GM23248 (cell line): ENCODE results near the gene PREP. TPM values are rescaled to one million over a fixed set of nuclear protein-coding genes. Genes with fewer than 3 reads are reported as not detected.

Experiments
- DNase-seq: peaks from one replicate; pipeline ENCODE4 v3.0.0-alpha.2; 2015
- H2AFZ ChIP-seq: fragments of 200-600 bp; sonication (generic); 2 replicates; pipeline ENCODE4 v1.6.1; 2016; ENCODE audit warnings: antibody characterized with exemption
- H3F3A ChIP-seq: fragments of 200-600 bp; sonication (generic); 2 replicates; pipeline ENCODE4 v1.6.1; 2016; ENCODE audit warnings: mild to moderate bottlenecking, antibody characterized with exemption, mixed run types; ENCODE audit not compliant: insufficient read depth
- H3K27ac ChIP-seq: fragments of 200-600 bp; sonication (generic); 2 replicates; pipeline ENCODE4 v1.5.1; 2016; ENCODE audit warnings: mild to moderate bottlenecking
- H3K27me3 ChIP-seq: fragments of 200-600 bp; sonication (generic); replicated peaks from 2 replicates; pipeline ENCODE4 v1.6.1; 2016; ENCODE audit warnings: mild to moderate bottlenecking; ENCODE audit not compliant: insufficient read depth
- H3K36me3 ChIP-seq: fragments of 200-600 bp; sonication (generic); 2 replicates; pipeline ENCODE4 v1.6.1; 2016; ENCODE audit warnings: low read depth, mild to moderate bottlenecking
- H3K4me1 ChIP-seq: fragments of 200-600 bp; sonication (generic); 2 replicates; pipeline ENCODE4 v1.6.1; 2016; ENCODE audit warnings: mild to moderate bottlenecking; ENCODE audit not compliant: insufficient read depth
- H3K4me2 ChIP-seq: fragments of 200-600 bp; sonication (generic); one replicate; pipeline ENCODE4 v1.6.1; 2016; ENCODE audit warnings: mild to moderate bottlenecking; ENCODE audit not compliant: unreplicated experiment
- H3K4me3 ChIP-seq: fragments of 200-600 bp; sonication (generic); 2 replicates; pipeline ENCODE4 v1.5.1; 2016; ENCODE audit warnings: mild to moderate bottlenecking
- H3K79me2 ChIP-seq: fragments of 200-600 bp; sonication (generic); 2 replicates; pipeline ENCODE4 v1.6.1; 2016; ENCODE audit warnings: mild to moderate bottlenecking; ENCODE audit not compliant: insufficient read depth
- H3K9ac ChIP-seq: fragments of 200-600 bp; sonication (generic); 2 replicates; pipeline ENCODE4 v1.6.1; 2016; ENCODE audit warnings: mild to moderate bottlenecking
- H3K9me2 ChIP-seq: fragments of 200-600 bp; sonication (generic); 2 replicates; pipeline ENCODE4 v1.6.1; 2016; ENCODE audit warnings: mixed run types, mild to moderate bottlenecking, moderate library complexity; ENCODE audit not compliant: insufficient read depth
- H3K9me3 ChIP-seq: fragments of 200-600 bp; sonication (generic); one replicate; pipeline ENCODE4 v1.6.1; 2017; ENCODE audit warnings: low read depth
- H4K20me1 ChIP-seq: fragments of 200-600 bp; sonication (generic); 2 replicates; pipeline ENCODE4 v1.6.0; 2016; ENCODE audit not compliant: insufficient read depth
- EZH2 ChIP-seq: fragments of 200-600 bp; sonication (generic); IDR thresholded peaks from 2 replicates; pipeline ENCODE4 v1.6.1; 2018; ENCODE audit warnings: antibody characterized with exemption, mild to moderate bottlenecking; ENCODE audit not compliant: insufficient read depth, poor library complexity, severe bottlenecking
- EZH2phosphoT487 ChIP-seq: fragments of 200-600 bp; sonication (generic); IDR thresholded peaks from 2 replicates; pipeline ENCODE4 v1.6.1; 2018; ENCODE audit warnings: antibody characterized with exemption, moderate library complexity, mild to moderate bottlenecking, low read depth; ENCODE audit not compliant: insufficient read depth
- WGBS, 2 experiments: methylation state at CpG; one replicate each; pipeline ENCODE4 v1.1.6; 2015 to 2017; ENCODE audit warnings: low lambda C conversion rate in 2 of 2, low coverage in 1 of 2; ENCODE audit errors: missing lambda C conversion rate in 2 of 2; 5-methylcytosine and 5-hydroxymethylcytosine counted together
- in situ Hi-C: fragments of 300-500 bp; cut with MboI; formaldehyde crosslinking; loops from 2 replicates; pipeline ENCODE4 v1.15.0; 2020
- polyA plus RNA-seq: library from polyadenylated mRNA; unstranded; fragments of >200 nt; fragmentation: Nextera tagmentation; extraction: Ambion mirVana; gene quantifications from 2 replicates; pipeline ENCODE4 v1.2.1, GENCODE V29; 2016
- total RNA-seq: library from RNA; depleted of rRNA; stranded (reverse); fragments of >200 nt; shearing (Covaris generic); gene quantifications from 2 replicates; pipeline ENCODE4 v1.2.3, GENCODE V29; 2014

The PREP gene
- total and polyA plus RNA-seq, 2 experiments from 2014 or later: 18.9 to 37.9 TPM

- Histone ChIP-seq H3K4me2 (no peak overlapping the region), H2AFZ (no peak overlapping the region), H3K9ac (no peak overlapping the region), H3K36me3 (no peaks in the 10 kb centered on the region), H3K4me1 (no peaks in the 10 kb centered on the region), H4K20me1 (no peaks in the 10 kb centered on the region), H3K9me2 (no peaks in the 10 kb centered on the region), H3K27ac (no peak overlapping the region), H3K4me3 (no peak overlapping the region), H3K9me3 (no peaks in the 10 kb centered on the region), H3F3A (no peaks in the 10 kb centered on the region), H3K79me2 (no peaks in the 10 kb centered on the region), H3K27me3 (no peaks in the 10 kb centered on the region)
- WGBS, 2 experiments: 97% methylated on average over 4 of the region's 4 CpGs
- DNase-seq: no peak
- TF ChIP-seq EZH2 (no peak), EZH2phosphoT487 (no peak)
- in situ Hi-C loops: no loop called here
Observed at GRCh38 chr6:105292689-105293339, 110.1 kb downstream of the PREP start.

DNA sequence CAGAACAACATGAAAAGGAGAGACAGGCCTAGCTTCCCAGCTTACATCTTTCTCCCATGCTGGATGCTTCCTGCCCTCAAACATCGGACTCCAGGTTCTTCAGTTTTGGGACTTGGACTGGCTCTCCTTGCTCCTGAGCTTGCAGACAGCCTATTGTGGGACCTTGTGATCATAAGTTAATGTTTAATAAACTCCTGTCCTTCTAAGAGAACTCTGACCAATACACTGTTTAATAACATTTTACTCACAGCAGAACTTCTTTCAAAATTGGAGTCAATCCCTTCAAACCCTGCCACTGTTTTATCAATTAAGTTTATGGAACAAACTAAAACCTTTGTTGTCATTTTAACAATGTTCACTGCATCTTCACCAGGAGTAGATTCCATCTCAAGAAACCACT, 111.4 kb downstream of the PREP start:
- H3K9ac ChIP-seq: no peak overlapping the region
- no peaks in the 10 kb centered on the region for H3K79me2 ChIP-seq
- H3K27me3 ChIP-seq: no peaks in the 10 kb centered on the region
- TF ChIP-seq EZH2 (no peak), EZH2phosphoT487 (no peak)
- WGBS, 2 experiments: 91 to 100% methylated on average over 1 of the region's 1 CpG
- no peaks in the 10 kb centered on the region for H3K9me3 ChIP-seq
- no peaks in the 10 kb centered on the region for H3F3A ChIP-seq
- H3K4me1 ChIP-seq: no peaks in the 10 kb centered on the region
- H3K36me3 ChIP-seq: no peaks in the 10 kb centered on the region
- H3K4me3 ChIP-seq: no peak overlapping the region
- no peak for DNase-seq
- in situ Hi-C loops: no loop called here
- no peaks in the 10 kb centered on the region for H3K9me2 ChIP-seq
- no peak overlapping the region for H3K27ac ChIP-seq
- H2AFZ ChIP-seq: no peak overlapping the region
- H3K4me2 ChIP-seq: no peak overlapping the region
- H4K20me1 ChIP-seq: no peaks in the 10 kb centered on the region

GRCh38 chr6:105282631-105283585, 120.0 kb downstream of the PREP start:
- TF ChIP-seq EZH2phosphoT487: no peak
- no peak for TF ChIP-seq EZH2
- Histone ChIP-seq H2AFZ (no peak overlapping the region), H3K79me2 (no peaks in the 10 kb centered on the region), H3K27me3 (no peaks in the 10 kb centered on the region), H3K36me3 (peaks cover 31% of the 10 kb centered on the region), H3F3A (no peaks in the 10 kb centered on the region), H3K9me3 (no peaks in the 10 kb centered on the region), H3K4me1 (no peaks in the 10 kb centered on the region), H3K9ac (no peak overlapping the region), H4K20me1 (no peaks in the 10 kb centered on the region), H3K9me2 (no peaks in the 10 kb centered on the region), H3K4me3 (no peak overlapping the region), H3K27ac (no peak overlapping the region), H3K4me2 (no peak overlapping the region)
- in situ Hi-C loops: no loop called here
- no peak for DNase-seq
- WGBS, 2 experiments: 76 to 80% methylated on average over 18 of the region's 18 CpGs

DNA sequence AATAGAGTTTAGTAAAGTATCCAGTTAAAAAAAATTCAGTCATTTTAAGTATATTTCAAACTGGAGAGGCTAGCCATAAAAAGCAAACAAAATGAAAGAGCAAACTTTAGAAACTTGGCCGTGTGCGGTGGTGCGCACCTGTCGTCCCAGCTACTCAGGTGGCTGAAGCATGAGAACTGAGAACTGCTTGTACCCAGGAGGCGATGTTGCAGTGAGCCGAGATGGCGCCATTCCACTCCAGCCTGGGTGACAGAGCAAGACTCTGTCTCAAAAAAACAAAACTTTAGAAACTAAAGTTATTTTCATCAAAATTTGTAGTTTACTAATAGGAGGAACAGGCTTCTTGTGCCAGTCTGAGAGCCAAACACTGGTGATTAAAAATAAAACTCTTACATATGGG, 122.8 kb downstream of the PREP start:
- Histone ChIP-seq H3K9me2 (no peaks in the 10 kb centered on the region), H3K9me3 (no peaks in the 10 kb centered on the region), H3K4me1 (no peaks in the 10 kb centered on the region), H4K20me1 (no peaks in the 10 kb centered on the region), H2AFZ (no peak overlapping the region), H3K27ac (no peak overlapping the region), H3K36me3 (peaks cover 47% of the 10 kb centered on the region), H3K27me3 (no peaks in the 10 kb centered on the region), H3K9ac (no peak overlapping the region), H3F3A (no peaks in the 10 kb centered on the region), H3K79me2 (no peaks in the 10 kb centered on the region), H3K4me3 (no peak overlapping the region), H3K4me2 (no peak overlapping the region)
- TF ChIP-seq EZH2phosphoT487: no peak
- no peak for TF ChIP-seq EZH2
- in situ Hi-C loops: no loop called here
- WGBS, 2 experiments: 97 to 98% methylated on average over 7 of the region's 7 CpGs
- DNase-seq: no peak
